PC-9 (cell line): ENCODE results near the gene NTSR2. TPM values are rescaled to one million over a fixed set of nuclear protein-coding genes. Genes with fewer than 3 reads are reported as not detected.

Source experiments
- BruUV-seq: library from RNA; stranded (reverse); fragments of 400-500 nt; replicated peaks from 2 replicates; lab custom pipeline; 2021; lab: Mats Ljungman, UMichigan
- CTCF ChIA-PET: fragments of 300-600 bp; sonication (Branson Sonifier 250); formaldehyde crosslinking; loops from one replicate; lab custom pipeline; 2022; ENCODE audit warnings: antibody characterized with exemption; lab: Charles Lee
- POLR2A ChIA-PET: fragments of 300-600 bp; sonication (Branson Sonifier 250); formaldehyde crosslinking; loops from one replicate; lab custom pipeline; 2022; ENCODE audit warnings: antibody characterized with exemption; ENCODE audit not compliant: unreplicated experiment; lab: Charles Lee
- DNase-seq, 2 experiments: peaks; one replicate each; pipeline versions ENCODE4 v3.0.0 to v3.0.0-alpha.2; 2015 to 2022; ENCODE audit warnings: mixed read lengths in 1 of 2
- H2AFZ ChIP-seq: fragments of 200-600 bp; sonication (generic); 2 replicates; pipeline ENCODE4 v1.8.1; 2017; ENCODE audit warnings: antibody characterized with exemption
- H3F3A ChIP-seq: fragments of 200-600 bp; sonication (generic); 2 replicates; pipeline ENCODE4 v1.8.1; 2017; ENCODE audit warnings: antibody characterized with exemption, mild to moderate bottlenecking, low read depth; ENCODE audit not compliant: insufficient read depth
- H3K27ac ChIP-seq: fragments of 200-600 bp; sonication (generic); 2 replicates; pipeline ENCODE4 v1.6.1; 2016; ENCODE audit warnings: mixed run types
- H3K27me3 ChIP-seq: fragments of 200-600 bp; sonication (generic); 2 replicates; pipeline ENCODE4 v1.6.1; 2016; ENCODE audit warnings: low read depth, mixed run types; ENCODE audit not compliant: insufficient read depth
- H3K36me3 ChIP-seq: fragments of 200-600 bp; sonication (generic); 2 replicates; pipeline ENCODE4 v1.6.1; 2016; ENCODE audit warnings: low read depth, mixed run types
- H3K4me1 ChIP-seq: fragments of 200-600 bp; sonication (generic); replicated peaks from 2 replicates; pipeline ENCODE4 v1.6.1; 2016; ENCODE audit warnings: mixed run types; ENCODE audit not compliant: insufficient read depth
- H3K4me2 ChIP-seq: fragments of 200-600 bp; sonication (generic); 2 replicates; pipeline ENCODE4 v1.6.1; 2017; ENCODE audit warnings: mixed run types
- H3K4me3 ChIP-seq: fragments of 200-600 bp; sonication (generic); 2 replicates; pipeline ENCODE4 v1.6.1; 2016; ENCODE audit warnings: mixed run types
- H3K79me2 ChIP-seq: fragments of 200-600 bp; sonication (generic); 2 replicates; pipeline ENCODE4 v1.6.1; 2017; ENCODE audit warnings: low read depth, mixed run types
- H3K9me2 ChIP-seq: fragments of 200-600 bp; sonication (generic); 2 replicates; pipeline ENCODE4 v1.8.1; 2017; ENCODE audit warnings: mild to moderate bottlenecking; ENCODE audit not compliant: insufficient read depth
- H3K9me3 ChIP-seq: fragments of 200-600 bp; sonication (generic); 2 replicates; pipeline ENCODE4 v1.8.1; 2016; ENCODE audit warnings: low read depth; ENCODE audit not compliant: insufficient read depth
- H4K20me1 ChIP-seq: fragments of 200-600 bp; sonication (generic); 2 replicates; pipeline ENCODE4 v1.8.1; 2017; ENCODE audit not compliant: insufficient read depth
- EZH2 ChIP-seq: fragments of 200-600 bp; sonication (generic); IDR thresholded peaks from 2 replicates; pipeline ENCODE4 v1.8.0; 2017; ENCODE audit warnings: antibody characterized with exemption, low read depth
- intact Hi-C: fragments of 100-400 bp; cut with micrococcal nuclease; formaldehyde crosslinking; loops from one replicate; pipeline ENCODE4 v1.10.0; 2022; ENCODE audit not compliant: unreplicated experiment
- total RNA-seq: library from RNA; stranded (reverse); gene quantifications from 2 replicates; pipeline ENCODE4 v1.2.3, GENCODE V29; 2021
- TF ChIP-seq, protein P1 (sequence below): fragments of 200-600 bp; sonication (generic); conservative IDR thresholded peaks from 2 replicates; pipeline ENCODE4 v1.6.1; 2017; ENCODE audit warnings: mixed run types, antibody characterized with exemption, mild to moderate bottlenecking, moderate library complexity

The NTSR2 gene
- total RNA-seq, 1 experiment from 2014 or later = not detected

DNA sequence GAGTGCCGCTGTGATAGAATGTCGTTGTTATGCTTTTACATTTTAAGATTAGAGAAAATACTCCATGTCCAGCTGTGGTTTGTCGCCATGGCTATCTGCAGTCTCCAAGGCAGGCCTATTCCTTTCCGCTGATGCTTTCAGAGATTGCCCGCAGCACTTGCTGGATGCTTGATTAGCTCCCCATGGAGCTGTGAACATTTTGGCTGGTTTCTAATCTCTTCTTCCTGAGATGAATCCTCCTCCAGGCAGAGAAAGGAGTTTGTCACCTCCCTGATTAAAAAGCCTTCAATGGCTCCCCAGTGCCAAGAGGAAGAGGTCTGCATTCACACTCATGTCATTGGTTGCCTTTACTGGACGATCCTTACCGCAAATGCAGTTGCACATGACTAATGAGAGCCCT, 43.8 kb upstream of the NTSR2 start:
- POLR2A ChIA-PET = no interaction called here
- intact Hi-C loops = no loop called here
- Histone ChIP-seq H3K9me3 (no peaks in the 10 kb centered on the region), H3K4me2 (no peak overlapping the region), H3K27ac (peak overlapping the region; percentile 60), H3K9me2 (no peaks in the 10 kb centered on the region), H3K4me1 (peaks cover 58% of the 10 kb centered on the region), H3K36me3 (no peaks in the 10 kb centered on the region), H3F3A (peaks cover 30% of the 10 kb centered on the region), H2AFZ (no peak overlapping the region), H4K20me1 (no peaks in the 10 kb centered on the region), H3K27me3 (no peaks in the 10 kb centered on the region), H3K79me2 (no peaks in the 10 kb centered on the region), H3K4me3 (no peak overlapping the region)
- TF ChIP-seq, protein P1, sequence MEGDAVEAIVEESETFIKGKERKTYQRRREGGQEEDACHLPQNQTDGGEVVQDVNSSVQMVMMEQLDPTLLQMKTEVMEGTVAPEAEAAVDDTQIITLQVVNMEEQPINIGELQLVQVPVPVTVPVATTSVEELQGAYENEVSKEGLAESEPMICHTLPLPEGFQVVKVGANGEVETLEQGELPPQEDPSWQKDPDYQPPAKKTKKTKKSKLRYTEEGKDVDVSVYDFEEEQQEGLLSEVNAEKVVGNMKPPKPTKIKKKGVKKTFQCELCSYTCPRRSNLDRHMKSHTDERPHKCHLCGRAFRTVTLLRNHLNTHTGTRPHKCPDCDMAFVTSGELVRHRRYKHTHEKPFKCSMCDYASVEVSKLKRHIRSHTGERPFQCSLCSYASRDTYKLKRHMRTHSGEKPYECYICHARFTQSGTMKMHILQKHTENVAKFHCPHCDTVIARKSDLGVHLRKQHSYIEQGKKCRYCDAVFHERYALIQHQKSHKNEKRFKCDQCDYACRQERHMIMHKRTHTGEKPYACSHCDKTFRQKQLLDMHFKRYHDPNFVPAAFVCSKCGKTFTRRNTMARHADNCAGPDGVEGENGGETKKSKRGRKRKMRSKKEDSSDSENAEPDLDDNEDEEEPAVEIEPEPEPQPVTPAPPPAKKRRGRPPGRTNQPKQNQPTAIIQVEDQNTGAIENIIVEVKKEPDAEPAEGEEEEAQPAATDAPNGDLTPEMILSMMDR = no peak
- no peak for TF ChIP-seq EZH2
- CTCF ChIA-PET = no interaction called here
- peak in 1 of 2 experiments; percentile 8 for DNase-seq
- BruUV-seq = no TSS peak

GRCh38 chr2:11712866-11713265, 42.9 kb upstream of the NTSR2 start:
- TF ChIP-seq, protein P1 = no peak
- TF ChIP-seq EZH2 = no peak
- ChIA-PET POLR2A (interaction anchor here (0.6 kb wide), 1 partner anchor 15 kb away, joined by 6 read pairs; no protein-coding TSS in a partner anchor), CTCF (interaction anchor here (0.7 kb wide), 1 partner anchor 26 kb away, joined by 4 read pairs; no protein-coding TSS in a partner anchor)
- H3K27ac ChIP-seq = peak overlapping the region; percentile 60
- DNase-seq = peak; percentile 7 to 94
- intact Hi-C loops = no loop called here
- H3K4me2 ChIP-seq = peak overlapping the region; percentile 35
- H3K4me3 ChIP-seq = no peak overlapping the region
- H4K20me1 ChIP-seq = no peaks in the 10 kb centered on the region
- H2AFZ ChIP-seq = no peak overlapping the region
- no peaks in the 10 kb centered on the region for H3K27me3 ChIP-seq
- no peaks in the 10 kb centered on the region for H3K36me3 ChIP-seq
- BruUV-seq = no TSS peak
- H3K4me1 ChIP-seq = peaks cover 68% of the 10 kb centered on the region
- H3F3A ChIP-seq = peaks cover 30% of the 10 kb centered on the region
- H3K79me2 ChIP-seq = no peaks in the 10 kb centered on the region
- H3K9me2 ChIP-seq = no peaks in the 10 kb centered on the region
- no peaks in the 10 kb centered on the region for H3K9me3 ChIP-seq

- ChIA-PET CTCF (no interaction called here), POLR2A (no interaction called here)
- Histone ChIP-seq H3K27ac (no peak overlapping the region), H3K36me3 (no peaks in the 10 kb centered on the region), H3K9me3 (no peaks in the 10 kb centered on the region; the same call in 1 of the 2 replicates), H3K9me2 (no peaks in the 10 kb centered on the region), H3K27me3 (no peaks in the 10 kb centered on the region), H3K4me3 (no peak overlapping the region), H3K4me1 (peaks cover 76% of the 10 kb centered on the region), H2AFZ (no peak overlapping the region), H4K20me1 (no peaks in the 10 kb centered on the region), H3K79me2 (no peaks in the 10 kb centered on the region), H3K4me2 (peak overlapping the region; percentile 35; the same call in 1 of the 2 replicates), H3F3A (peaks cover 30% of the 10 kb centered on the region)
- intact Hi-C loops = no loop called here
- no TSS peak for BruUV-seq
- DNase-seq = peak in 1 of 2 experiments; percentile 21
- TF ChIP-seq EZH2 = no peak
- TF ChIP-seq, protein P1 = no peak
Measured at GRCh38 chr2:11711751-11712150, 41.8 kb upstream of the NTSR2 start.
